Measurements from ENCODE around the gene EPS8L3.
"Not testable (repeated sequence)": the region's sequence is repeated elsewhere in the genome, so short reads cannot be mapped to it uniquely, and the experiment has no call there.

DNA sequence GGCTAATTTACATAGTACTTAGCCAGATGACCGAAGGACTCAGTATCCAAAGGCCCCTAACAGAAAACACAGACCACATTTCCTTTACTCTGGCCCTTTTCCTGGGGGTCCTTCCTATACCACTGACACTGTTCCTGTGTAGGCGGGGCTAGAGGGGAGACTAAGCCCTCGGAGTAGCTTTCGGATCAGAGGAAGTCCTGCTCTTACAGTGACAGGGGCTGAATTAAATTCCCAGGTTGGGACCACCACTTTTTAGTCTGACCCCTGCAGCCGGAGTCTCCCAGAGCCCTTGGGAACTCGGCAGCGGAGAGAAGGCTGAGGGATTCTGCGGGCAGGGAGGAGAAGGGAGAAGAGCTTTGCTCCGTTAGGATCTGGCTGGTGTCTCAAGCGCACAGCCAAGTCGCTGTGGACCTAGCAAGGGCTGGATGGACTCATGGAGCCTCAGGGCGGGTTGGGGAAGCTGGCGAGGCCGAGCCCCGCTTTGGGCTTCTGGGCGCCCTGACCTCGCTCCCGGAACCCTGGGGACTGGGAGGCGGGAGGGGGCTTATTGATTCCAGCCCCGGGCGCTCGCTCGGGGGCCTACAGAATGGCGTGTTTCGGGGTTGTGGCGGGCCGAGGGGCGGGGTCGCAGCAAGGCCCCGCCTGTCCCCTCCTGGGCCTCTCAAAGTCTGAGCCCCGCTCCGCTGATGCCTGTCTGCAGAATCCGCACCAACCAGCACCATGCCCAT, 52.0 kb downstream of the EPS8L3 start, which contains the start of gene GSTM5:
- TF ChIP-seq, protein P1, sequence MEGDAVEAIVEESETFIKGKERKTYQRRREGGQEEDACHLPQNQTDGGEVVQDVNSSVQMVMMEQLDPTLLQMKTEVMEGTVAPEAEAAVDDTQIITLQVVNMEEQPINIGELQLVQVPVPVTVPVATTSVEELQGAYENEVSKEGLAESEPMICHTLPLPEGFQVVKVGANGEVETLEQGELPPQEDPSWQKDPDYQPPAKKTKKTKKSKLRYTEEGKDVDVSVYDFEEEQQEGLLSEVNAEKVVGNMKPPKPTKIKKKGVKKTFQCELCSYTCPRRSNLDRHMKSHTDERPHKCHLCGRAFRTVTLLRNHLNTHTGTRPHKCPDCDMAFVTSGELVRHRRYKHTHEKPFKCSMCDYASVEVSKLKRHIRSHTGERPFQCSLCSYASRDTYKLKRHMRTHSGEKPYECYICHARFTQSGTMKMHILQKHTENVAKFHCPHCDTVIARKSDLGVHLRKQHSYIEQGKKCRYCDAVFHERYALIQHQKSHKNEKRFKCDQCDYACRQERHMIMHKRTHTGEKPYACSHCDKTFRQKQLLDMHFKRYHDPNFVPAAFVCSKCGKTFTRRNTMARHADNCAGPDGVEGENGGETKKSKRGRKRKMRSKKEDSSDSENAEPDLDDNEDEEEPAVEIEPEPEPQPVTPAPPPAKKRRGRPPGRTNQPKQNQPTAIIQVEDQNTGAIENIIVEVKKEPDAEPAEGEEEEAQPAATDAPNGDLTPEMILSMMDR (IDR thresholded peaks at IDR 0.05 in 2 of 3, conservative IDR thresholded peaks at IDR 0.05 in 1 of 3; ENCODE audit: borderline replicate concordance in 1 of 3, insufficient read depth in 1 of 3, low read depth in 2 of 3, low read length in 2 of 3): not testable (repeated sequence)
- not testable (repeated sequence) for TF ChIP-seq SRF (IDR thresholded peaks at IDR 0.05; ENCODE audit: low read depth); POLR2A (IDR thresholded peaks at IDR 0.05; ENCODE audit: borderline replicate concordance, extremely low read depth, insufficient read depth, insufficient read length); EZH2 (IDR thresholded peaks at IDR 0.05); EGR1 (IDR thresholded peaks at IDR 0.05; ENCODE audit: low read depth); CEBPB (IDR thresholded peaks at IDR 0.05; ENCODE audit: low read depth); ZFX (IDR thresholded peaks at IDR 0.05); POLR2AphosphoS5 (IDR thresholded peaks at IDR 0.05; ENCODE audit: low read depth, low read length); YY1 (IDR thresholded peaks at IDR 0.05; ENCODE audit: extremely low read depth, insufficient replicate concordance, low read depth, low read length); FOSL1 (IDR thresholded peaks at IDR 0.05; ENCODE audit: low read depth)
- TF ChIP-seq, protein P2, sequence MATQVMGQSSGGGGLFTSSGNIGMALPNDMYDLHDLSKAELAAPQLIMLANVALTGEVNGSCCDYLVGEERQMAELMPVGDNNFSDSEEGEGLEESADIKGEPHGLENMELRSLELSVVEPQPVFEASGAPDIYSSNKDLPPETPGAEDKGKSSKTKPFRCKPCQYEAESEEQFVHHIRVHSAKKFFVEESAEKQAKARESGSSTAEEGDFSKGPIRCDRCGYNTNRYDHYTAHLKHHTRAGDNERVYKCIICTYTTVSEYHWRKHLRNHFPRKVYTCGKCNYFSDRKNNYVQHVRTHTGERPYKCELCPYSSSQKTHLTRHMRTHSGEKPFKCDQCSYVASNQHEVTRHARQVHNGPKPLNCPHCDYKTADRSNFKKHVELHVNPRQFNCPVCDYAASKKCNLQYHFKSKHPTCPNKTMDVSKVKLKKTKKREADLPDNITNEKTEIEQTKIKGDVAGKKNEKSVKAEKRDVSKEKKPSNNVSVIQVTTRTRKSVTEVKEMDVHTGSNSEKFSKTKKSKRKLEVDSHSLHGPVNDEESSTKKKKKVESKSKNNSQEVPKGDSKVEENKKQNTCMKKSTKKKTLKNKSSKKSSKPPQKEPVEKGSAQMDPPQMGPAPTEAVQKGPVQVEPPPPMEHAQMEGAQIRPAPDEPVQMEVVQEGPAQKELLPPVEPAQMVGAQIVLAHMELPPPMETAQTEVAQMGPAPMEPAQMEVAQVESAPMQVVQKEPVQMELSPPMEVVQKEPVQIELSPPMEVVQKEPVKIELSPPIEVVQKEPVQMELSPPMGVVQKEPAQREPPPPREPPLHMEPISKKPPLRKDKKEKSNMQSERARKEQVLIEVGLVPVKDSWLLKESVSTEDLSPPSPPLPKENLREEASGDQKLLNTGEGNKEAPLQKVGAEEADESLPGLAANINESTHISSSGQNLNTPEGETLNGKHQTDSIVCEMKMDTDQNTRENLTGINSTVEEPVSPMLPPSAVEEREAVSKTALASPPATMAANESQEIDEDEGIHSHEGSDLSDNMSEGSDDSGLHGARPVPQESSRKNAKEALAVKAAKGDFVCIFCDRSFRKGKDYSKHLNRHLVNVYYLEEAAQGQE (IDR thresholded peaks at IDR 0.05; ENCODE audit: low read depth): not testable (repeated sequence)
- TF ChIP-seq, protein P3, sequence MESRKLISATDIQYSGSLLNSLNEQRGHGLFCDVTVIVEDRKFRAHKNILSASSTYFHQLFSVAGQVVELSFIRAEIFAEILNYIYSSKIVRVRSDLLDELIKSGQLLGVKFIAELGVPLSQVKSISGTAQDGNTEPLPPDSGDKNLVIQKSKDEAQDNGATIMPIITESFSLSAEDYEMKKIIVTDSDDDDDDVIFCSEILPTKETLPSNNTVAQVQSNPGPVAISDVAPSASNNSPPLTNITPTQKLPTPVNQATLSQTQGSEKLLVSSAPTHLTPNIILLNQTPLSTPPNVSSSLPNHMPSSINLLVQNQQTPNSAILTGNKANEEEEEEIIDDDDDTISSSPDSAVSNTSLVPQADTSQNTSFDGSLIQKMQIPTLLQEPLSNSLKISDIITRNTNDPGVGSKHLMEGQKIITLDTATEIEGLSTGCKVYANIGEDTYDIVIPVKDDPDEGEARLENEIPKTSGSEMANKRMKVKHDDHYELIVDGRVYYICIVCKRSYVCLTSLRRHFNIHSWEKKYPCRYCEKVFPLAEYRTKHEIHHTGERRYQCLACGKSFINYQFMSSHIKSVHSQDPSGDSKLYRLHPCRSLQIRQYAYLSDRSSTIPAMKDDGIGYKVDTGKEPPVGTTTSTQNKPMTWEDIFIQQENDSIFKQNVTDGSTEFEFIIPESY (IDR thresholded peaks at IDR 0.05; ENCODE audit: extremely low read depth, insufficient replicate concordance, low read length): not testable (repeated sequence)
- TF ChIP-seq, protein P4, sequence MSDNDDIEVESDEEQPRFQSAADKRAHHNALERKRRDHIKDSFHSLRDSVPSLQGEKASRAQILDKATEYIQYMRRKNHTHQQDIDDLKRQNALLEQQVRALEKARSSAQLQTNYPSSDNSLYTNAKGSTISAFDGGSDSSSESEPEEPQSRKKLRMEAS (IDR thresholded peaks at IDR 0.05): not testable (repeated sequence)

Data from HCT116 (cell line).